Neuronal stem cell (in vitro differentiated cells): ENCODE results near the gene WSCD2.

Source experiments
- DNase-seq: peaks from one replicate; pipeline ENCODE4 v3.0.0-alpha.2; 2013; ENCODE audit warnings: low spot score
- H2AFZ ChIP-seq: one replicate; pipeline ENCODE4 v1.6.1; 2013; ENCODE audit warnings: mild to moderate bottlenecking, low read length, inconsistent platforms
- H2AK5ac ChIP-seq: 2 replicates; pipeline ENCODE4 v1.6.1; 2013; ENCODE audit warnings: low read depth, mild to moderate bottlenecking, inconsistent platforms, low read length, moderate library complexity, mixed read lengths
- H2BK120ac ChIP-seq: 2 replicates; pipeline ENCODE4 v1.6.1; 2013; ENCODE audit warnings: low read depth, mild to moderate bottlenecking, inconsistent platforms, low read length, moderate library complexity, mixed read lengths
- H2BK12ac ChIP-seq: one replicate; pipeline ENCODE4 v1.6.1; 2013; ENCODE audit warnings: low read length, inconsistent platforms
- H2BK15ac ChIP-seq: 2 replicates; pipeline ENCODE4 v1.6.1; 2013; ENCODE audit warnings: mild to moderate bottlenecking, low read length, inconsistent platforms, mixed read lengths
- H2BK5ac ChIP-seq: one replicate; pipeline ENCODE4 v1.6.1; 2013; ENCODE audit warnings: inconsistent platforms, mild to moderate bottlenecking, low read length, moderate library complexity
- H3K14ac ChIP-seq: one replicate; pipeline ENCODE4 v1.6.1; 2013; ENCODE audit warnings: low read length, inconsistent platforms
- H3K18ac ChIP-seq: 2 replicates; pipeline ENCODE4 v1.6.1; 2013; ENCODE audit warnings: low read length, inconsistent platforms
- H3K23ac ChIP-seq: 2 replicates; pipeline ENCODE4 v1.6.1; 2013; ENCODE audit warnings: low read depth, mild to moderate bottlenecking, mixed read lengths, low read length, inconsistent platforms; ENCODE audit not compliant: poor library complexity
- H3K27ac ChIP-seq: replicated peaks from 3 replicates; pipeline ENCODE4 v1.5.1; 2013; ENCODE audit warnings: low read length, inconsistent platforms
- H3K27me3 ChIP-seq, 3 experiments: 2 replicates each; pipeline ENCODE4 v1.6.1; 2013; ENCODE audit warnings: low read length in 3 of 3, mild to moderate bottlenecking in 2 of 3, inconsistent platforms in 1 of 3, low read depth in 1 of 3, mixed read lengths in 1 of 3, moderate library complexity in 1 of 3; ENCODE audit not compliant: control insufficient read depth in 3 of 3, insufficient read depth in 3 of 3
- H3K36me3 ChIP-seq, 2 donors: replicated peaks in 1 of 2; 2 replicates each; pipeline ENCODE4 v1.6.1; 2013; ENCODE audit warnings: low read length in 2 of 2; ENCODE audit not compliant: control insufficient read depth in 2 of 2, insufficient read depth in 2 of 2
- H3K4ac ChIP-seq: 2 replicates; pipeline ENCODE4 v1.6.1; 2013; ENCODE audit warnings: inconsistent platforms, mild to moderate bottlenecking, low read length, moderate library complexity
- H3K4me1 ChIP-seq, 2 donors: 1 replicate in 1 of 2; 2 replicates in 1 of 2; pipeline ENCODE4 v1.6.1; 2013; ENCODE audit warnings: low read length in 2 of 2, low read depth in 1 of 2; ENCODE audit not compliant: control insufficient read depth in 2 of 2, insufficient read depth in 1 of 2
- H3K4me2 ChIP-seq: one replicate; pipeline ENCODE4 v1.6.1; 2013; ENCODE audit warnings: mild to moderate bottlenecking, low read length, inconsistent platforms; ENCODE audit not compliant: insufficient read depth, poor library complexity, severe bottlenecking
- H3K4me3 ChIP-seq, 2 donors: 2 replicates each; pipeline ENCODE4 v1.5.1; 2013; ENCODE audit warnings: low read length in 2 of 2, mild to moderate bottlenecking in 2 of 2, inconsistent platforms in 1 of 2, moderate library complexity in 1 of 2
- H3K79me1 ChIP-seq: one replicate; pipeline ENCODE4 v1.6.1; 2013; ENCODE audit warnings: low read depth, mild to moderate bottlenecking, inconsistent platforms, low read length, moderate library complexity
- H3K9ac ChIP-seq: one replicate; pipeline ENCODE4 v1.6.1; 2013; ENCODE audit warnings: mild to moderate bottlenecking, low read depth, low read length, inconsistent platforms; ENCODE audit not compliant: poor library complexity
- H3K9me3 ChIP-seq, 2 donors: replicated peaks in 1 of 2; 2 replicates each; pipeline versions ENCODE3 to v1.6.1; 2013; ENCODE audit warnings: low read length in 2 of 2, mild to moderate bottlenecking in 2 of 2, inconsistent platforms in 1 of 2, low read depth in 1 of 2, mixed read lengths in 1 of 2, moderate library complexity in 1 of 2; ENCODE audit not compliant: control insufficient read depth in 2 of 2, insufficient read depth in 1 of 2
- H4K8ac ChIP-seq: one replicate; pipeline ENCODE4 v1.6.1; 2013; ENCODE audit warnings: low read depth, mild to moderate bottlenecking, inconsistent platforms, low read length, moderate library complexity
- H4K91ac ChIP-seq: one replicate; pipeline ENCODE4 v1.6.1; 2013; ENCODE audit warnings: low read length, low read depth, mild to moderate bottlenecking, inconsistent platforms; ENCODE audit not compliant: poor library complexity
- WGBS, 2 donors: extraction: QIAGEN DNeasy Blood & Tissue Kit; methylation state at CpG; one replicate each; pipeline ENCODE4 v1.1.7; 2013; ENCODE audit warnings: missing lambda C conversion rate in 2 of 2, mixed read lengths in 1 of 2; ENCODE audit not compliant: insufficient read length in 2 of 2, insufficient replicate concordance in 1 of 2; ENCODE audit errors: extremely low coverage in 2 of 2; 5-methylcytosine and 5-hydroxymethylcytosine counted together

The WSCD2 gene

GRCh38 chr12:108176292-108176691, 47.2 kb downstream of the WSCD2 start:
- no CpG with 5 or more reads among the region's 3 CpGs for WGBS, 2 donors
- no peak overlapping the region for H3K27ac ChIP-seq
- no peaks in the 10 kb centered on the region for H3K79me1 ChIP-seq
- no peak overlapping the region for H3K4ac ChIP-seq
- H2BK12ac ChIP-seq, result no peak overlapping the region
- no peak overlapping the region for H3K23ac ChIP-seq
- no peak overlapping the region for H2AFZ ChIP-seq
- H4K91ac ChIP-seq, result no peak overlapping the region
- H3K4me2 ChIP-seq, result no peak overlapping the region
- H3K14ac ChIP-seq, result no peak overlapping the region
- H3K9ac ChIP-seq, result no peak overlapping the region
- no peak overlapping the region for H3K4me3 ChIP-seq
- peaks cover 0 to 2% (median 0%) of the 10 kb centered on the region in 3 experiments for H3K27me3 ChIP-seq
- no peak overlapping the region for H2BK15ac ChIP-seq
- H3K36me3 ChIP-seq, result no peaks in the 10 kb centered on the region
- peaks cover 0 to 2% of the 10 kb centered on the region in 2 donors for H3K9me3 ChIP-seq
- no peak overlapping the region for H3K18ac ChIP-seq
- DNase-seq, result no peak
- no peak overlapping the region for H2BK120ac ChIP-seq
- peaks cover 0 to 13% of the 10 kb centered on the region in 2 donors for H3K4me1 ChIP-seq
- H4K8ac ChIP-seq, result no peak overlapping the region
- H2BK5ac ChIP-seq, result no peak overlapping the region
- no peak overlapping the region for H2AK5ac ChIP-seq

- no peaks in the 10 kb centered on the region for H3K36me3 ChIP-seq
- no peak overlapping the region for H2BK15ac ChIP-seq
- H3K9ac ChIP-seq, result no peak overlapping the region
- no peaks in the 10 kb centered on the region for H3K79me1 ChIP-seq
- H3K4ac ChIP-seq, result no peak overlapping the region
- no peak overlapping the region for H3K4me3 ChIP-seq
- no peak overlapping the region for H3K4me2 ChIP-seq
- no peak overlapping the region for H2BK12ac ChIP-seq
- peaks cover 0 to 13% of the 10 kb centered on the region in 2 donors for H3K4me1 ChIP-seq
- DNase-seq, result no peak
- H2BK120ac ChIP-seq, result no peak overlapping the region
- no peak overlapping the region for H4K8ac ChIP-seq
- H3K27ac ChIP-seq, result no peak overlapping the region
- H3K27me3 ChIP-seq, result peaks cover 0 to 2% (median 0%) of the 10 kb centered on the region in 3 experiments
- H3K14ac ChIP-seq, result no peak overlapping the region
- H3K9me3 ChIP-seq, result peaks cover 0 to 2% of the 10 kb centered on the region in 2 donors
- H2BK5ac ChIP-seq, result no peak overlapping the region
- no peak overlapping the region for H4K91ac ChIP-seq
- no peak overlapping the region for H3K18ac ChIP-seq
- no peak overlapping the region for H2AFZ ChIP-seq
- no peak overlapping the region for H2AK5ac ChIP-seq
- H3K23ac ChIP-seq, result no peak overlapping the region
- 100% methylated on average over 1 of the region's 3 CpGs; no CpG with 5 or more reads in 1 of the 2 donors for WGBS, 2 donors
These were observed 48.0 kb downstream of the WSCD2 start for GRCh38 chr12:108177131-108177530.

- H3K4me3 ChIP-seq, result no peak overlapping the region
- H3K23ac ChIP-seq, result no peak overlapping the region
- no peak overlapping the region for H3K14ac ChIP-seq
- H3K36me3 ChIP-seq, result no peaks in the 10 kb centered on the region
- H3K18ac ChIP-seq, result no peak overlapping the region
- no peak overlapping the region for H3K4ac ChIP-seq
- H3K27ac ChIP-seq, result no peak overlapping the region
- no peak overlapping the region for H4K8ac ChIP-seq
- H2BK12ac ChIP-seq, result no peak overlapping the region
- no peaks in the 10 kb centered on the region for H3K27me3 ChIP-seq
- no CpG with 5 or more reads among the region's 2 CpGs for WGBS, 2 donors
- H3K79me1 ChIP-seq, result no peaks in the 10 kb centered on the region
- H3K9me3 ChIP-seq, result peaks cover 0 to 2% of the 10 kb centered on the region in 2 donors
- peaks cover 0 to 13% of the 10 kb centered on the region in 2 donors for H3K4me1 ChIP-seq
- no peak overlapping the region for H3K9ac ChIP-seq
- H2BK120ac ChIP-seq, result no peak overlapping the region
- no peak overlapping the region for H4K91ac ChIP-seq
- H2BK15ac ChIP-seq, result no peak overlapping the region
- H2BK5ac ChIP-seq, result no peak overlapping the region
- H3K4me2 ChIP-seq, result no peak overlapping the region
- no peak overlapping the region for H2AFZ ChIP-seq
- DNase-seq, result no peak
- no peak overlapping the region for H2AK5ac ChIP-seq
These were observed 50.2 kb downstream of the WSCD2 start for GRCh38 chr12:108179305-108179704.

GRCh38 chr12:108180255-108181094, 51.4 kb downstream of the WSCD2 start:
- H3K14ac ChIP-seq, result no peak overlapping the region
- no peak overlapping the region for H4K8ac ChIP-seq
- no peak overlapping the region for H3K4ac ChIP-seq
- no peak overlapping the region for H2BK15ac ChIP-seq
- H2AFZ ChIP-seq, result no peak overlapping the region
- no peak for DNase-seq
- H3K4me2 ChIP-seq, result no peak overlapping the region
- no peak overlapping the region for H2BK5ac ChIP-seq
- no peak overlapping the region for H3K27ac ChIP-seq
- H3K27me3 ChIP-seq, result no peaks in the 10 kb centered on the region
- H3K4me1 ChIP-seq, result peaks cover 0 to 5% of the 10 kb centered on the region in 2 donors
- H3K36me3 ChIP-seq, result no peaks in the 10 kb centered on the region
- H2BK12ac ChIP-seq, result no peak overlapping the region
- 100% methylated on average over 1 of the region's 7 CpGs for WGBS, 2 donors
- no peak overlapping the region for H2AK5ac ChIP-seq
- peaks cover 0 to 2% of the 10 kb centered on the region in 2 donors for H3K9me3 ChIP-seq
- H2BK120ac ChIP-seq, result no peak overlapping the region
- H3K23ac ChIP-seq, result no peak overlapping the region
- no peaks in the 10 kb centered on the region for H3K79me1 ChIP-seq
- H3K9ac ChIP-seq, result no peak overlapping the region
- no peak overlapping the region for H3K4me3 ChIP-seq
- H3K18ac ChIP-seq, result no peak overlapping the region
- H4K91ac ChIP-seq, result no peak overlapping the region
